Epithelial cell of prostate (primary cell): Measurements from ENCODE around the gene SPCS2.
"Not testable (repeated sequence)": the region's sequence is repeated elsewhere in the genome, so short reads cannot be mapped to it uniquely, and the experiment has no call there.

Source experiments
- DNase-seq: peaks from one replicate; pipeline ENCODE4 v3.0.0-alpha.2; 2011; ENCODE audit warnings: low read depth, low spot score
- H3K27ac ChIP-seq: fragments of 450-650 bp; 2 replicates; pipeline ENCODE4 v1.5.1; 2017; ENCODE audit warnings: mild to moderate bottlenecking

SPCS2 gene

DNA sequence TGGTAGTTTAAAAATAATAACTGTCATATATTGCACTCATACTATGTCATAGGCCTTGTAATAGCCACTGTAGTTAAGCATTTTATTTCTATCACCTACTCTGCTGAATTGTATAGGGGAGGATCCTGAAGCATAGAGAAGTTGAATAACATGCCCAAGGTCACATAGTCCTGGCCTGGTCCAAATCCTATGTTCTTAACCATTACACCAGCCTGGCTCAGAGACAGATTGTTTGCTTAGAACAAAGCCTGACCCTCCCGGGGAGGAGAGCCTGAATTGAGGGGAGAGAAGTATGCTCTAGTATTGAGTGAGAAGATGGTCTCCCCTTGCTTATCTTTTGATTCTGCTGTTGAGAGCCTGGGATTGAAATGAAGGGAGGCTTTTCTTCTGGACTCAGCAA lies 41.9 kb downstream of the SPCS2 start:
- no peak for DNase-seq
- no peak overlapping the region for H3K27ac ChIP-seq

DNA sequence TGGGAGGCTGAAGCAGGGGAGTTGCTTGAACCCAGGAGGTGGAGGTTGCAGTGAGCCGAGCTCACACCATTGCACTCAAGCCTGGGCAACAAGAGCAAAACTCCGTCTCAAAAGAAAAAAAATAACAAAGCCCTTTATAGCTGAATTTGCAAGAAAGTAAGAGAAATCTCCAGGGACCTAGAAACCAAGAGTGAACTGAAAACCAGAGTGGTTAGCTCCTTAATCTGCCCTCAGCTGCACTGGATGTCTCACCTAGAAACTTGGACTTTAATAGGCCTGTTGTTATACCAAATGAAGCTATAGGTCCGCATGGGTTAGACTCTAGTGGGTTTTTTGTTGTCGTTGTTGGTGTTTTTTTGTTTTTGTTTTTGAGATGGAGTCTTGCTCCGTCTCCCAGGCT lies 43.8 kb downstream of the SPCS2 start:
- H3K27ac ChIP-seq: no peak overlapping the region
- DNase-seq: no peak

DNA sequence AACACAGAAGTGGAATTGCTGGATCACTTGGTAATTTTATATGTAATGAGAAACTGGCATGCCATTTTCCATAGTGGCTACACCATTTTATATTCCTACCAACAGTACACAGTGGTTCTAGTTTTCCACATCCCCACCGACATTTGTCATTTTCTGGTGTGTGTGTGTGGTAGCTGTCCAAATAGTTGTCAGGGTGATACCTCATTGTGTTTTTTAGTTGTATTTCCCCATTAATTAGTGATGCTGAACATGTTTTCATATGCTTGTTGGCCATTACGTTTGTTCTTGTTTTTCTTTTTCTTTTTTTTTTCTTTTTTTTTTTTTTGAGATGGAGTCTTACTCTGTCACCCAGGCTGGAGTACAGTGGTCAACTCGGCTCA lies 51.9 kb downstream of the SPCS2 start:
- H3K27ac ChIP-seq: no peak overlapping the region
- no peak for DNase-seq

DNA sequence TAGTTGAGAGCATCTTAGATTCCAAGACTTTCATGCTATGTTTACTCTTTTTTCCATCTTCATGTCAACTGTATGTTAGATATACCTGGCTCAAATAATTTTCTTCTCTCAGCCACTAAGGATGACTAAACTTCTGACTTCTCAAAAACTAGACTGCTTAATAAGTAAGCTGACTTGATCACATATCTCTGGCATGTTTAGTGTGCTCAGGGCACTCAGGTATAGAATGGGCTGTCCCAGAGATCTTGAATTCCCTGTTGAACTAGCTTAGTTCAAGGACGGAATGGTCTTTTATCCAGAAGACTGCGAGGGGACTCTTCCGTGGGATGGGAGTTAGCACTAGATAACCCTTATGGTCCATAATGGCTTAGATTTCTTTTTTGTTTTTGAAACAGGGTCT lies 52.6 kb downstream of the SPCS2 start:
- no peak overlapping the region for H3K27ac ChIP-seq
- no peak for DNase-seq

DNA sequence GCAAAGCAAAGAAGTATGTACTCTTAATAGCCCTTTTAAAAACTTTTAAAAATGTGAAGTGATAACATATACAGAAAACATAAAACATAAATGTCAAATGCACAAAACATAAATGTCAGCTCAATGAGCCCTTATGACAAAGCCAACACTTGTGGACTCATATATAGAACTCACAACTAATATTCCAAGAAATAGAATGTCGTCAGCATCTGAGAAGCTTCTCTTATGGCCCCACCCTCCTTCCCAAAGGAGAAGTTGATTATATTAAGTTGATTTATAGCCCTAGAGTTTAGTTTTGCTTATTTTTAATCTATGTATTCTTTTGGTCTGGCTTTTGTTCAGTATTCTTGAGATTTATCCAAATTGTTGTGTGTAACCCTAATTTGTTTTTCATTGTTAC lies 53.5 kb downstream of the SPCS2 start:
- no peak for DNase-seq
- H3K27ac ChIP-seq: no peak overlapping the region

DNA sequence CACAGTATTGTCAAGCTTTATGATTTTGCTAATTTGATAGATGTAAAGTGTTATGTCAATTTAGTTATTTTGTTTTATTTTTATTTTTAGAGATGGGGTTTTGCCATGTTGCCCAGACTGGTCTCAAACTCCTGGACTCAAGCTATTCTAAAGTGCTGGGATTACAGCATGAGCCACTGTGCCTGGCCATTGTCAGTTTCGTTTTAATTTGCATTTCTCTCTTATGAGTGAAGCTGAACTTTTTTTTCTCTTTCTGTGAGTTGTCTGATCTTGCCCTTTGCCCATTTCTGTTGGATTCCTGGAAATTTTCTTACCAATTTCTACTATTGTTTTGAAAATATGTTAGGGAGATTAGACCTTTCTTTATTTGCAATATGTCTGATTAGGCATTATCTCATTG lies 55.1 kb downstream of the SPCS2 start:
- H3K27ac ChIP-seq: no peak overlapping the region

DNA sequence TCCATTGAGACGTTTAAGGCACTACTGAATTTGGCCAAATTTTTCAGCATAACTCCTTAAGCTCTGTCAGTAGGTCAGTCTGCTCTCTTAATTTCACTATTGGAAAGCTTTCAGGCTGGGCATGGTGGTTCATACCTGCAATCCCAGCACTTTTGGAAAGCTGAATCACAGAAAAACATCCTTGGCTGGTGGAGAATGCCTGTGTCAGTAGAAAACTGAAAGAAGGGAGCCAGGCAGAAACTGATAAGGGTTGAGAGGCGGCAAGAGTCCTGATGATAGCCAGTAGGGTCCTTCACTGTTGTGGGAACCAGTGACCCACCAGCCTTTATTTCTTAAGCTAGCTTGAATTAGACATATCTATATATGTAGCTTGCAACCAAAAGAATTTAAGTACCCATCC lies 62.3 kb downstream of the SPCS2 start:
- H3K27ac ChIP-seq: no peak overlapping the region
- DNase-seq: no peak

More for the DNA sequence above, 55.1 kb downstream of the SPCS2 start:
- no peak for DNase-seq

DNA sequence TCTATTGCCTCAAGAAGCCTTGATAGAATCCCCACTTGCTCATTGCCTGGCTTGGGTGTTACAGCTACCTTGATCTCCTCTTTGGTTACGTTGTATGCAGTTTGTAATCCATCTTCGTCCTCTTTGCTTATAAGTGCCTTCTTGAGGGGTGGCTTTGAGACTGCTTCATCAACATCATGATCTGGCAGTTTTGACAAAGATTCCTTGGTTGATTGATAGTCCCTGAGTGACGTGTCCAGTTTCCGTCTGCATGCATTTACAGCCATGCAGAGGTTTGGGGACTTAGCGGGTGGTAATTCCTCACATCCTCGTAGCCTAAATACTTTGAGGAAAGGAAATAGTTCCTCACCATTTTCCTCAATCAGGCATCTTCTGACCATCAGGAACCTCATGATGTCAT lies 62.8 kb downstream of the SPCS2 start:
- H3K27ac ChIP-seq: no peak overlapping the region

DNA sequence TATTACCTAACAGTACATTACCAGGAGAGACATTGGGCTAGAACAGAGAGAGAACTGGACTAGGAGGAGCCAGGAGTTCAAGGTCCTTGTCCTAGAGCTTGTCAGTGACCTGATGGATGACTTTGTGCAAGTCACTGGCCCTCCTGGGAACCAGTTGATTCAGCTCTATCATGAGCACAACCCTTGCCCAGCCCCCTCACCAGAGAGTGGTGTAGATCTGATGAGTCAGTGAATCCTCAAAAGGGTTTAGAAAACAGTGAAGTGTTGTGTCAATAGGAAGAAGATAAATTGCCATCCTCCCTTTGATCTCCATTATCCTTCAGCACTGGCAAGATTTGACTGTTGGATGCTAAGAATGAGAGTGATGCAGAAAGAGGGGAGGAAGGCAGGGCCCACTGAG lies 64.0 kb downstream of the SPCS2 start:
- no peak for DNase-seq
- H3K27ac ChIP-seq: no peak overlapping the region

More for the DNA sequence above, 62.8 kb downstream of the SPCS2 start:
- no peak for DNase-seq

DNA sequence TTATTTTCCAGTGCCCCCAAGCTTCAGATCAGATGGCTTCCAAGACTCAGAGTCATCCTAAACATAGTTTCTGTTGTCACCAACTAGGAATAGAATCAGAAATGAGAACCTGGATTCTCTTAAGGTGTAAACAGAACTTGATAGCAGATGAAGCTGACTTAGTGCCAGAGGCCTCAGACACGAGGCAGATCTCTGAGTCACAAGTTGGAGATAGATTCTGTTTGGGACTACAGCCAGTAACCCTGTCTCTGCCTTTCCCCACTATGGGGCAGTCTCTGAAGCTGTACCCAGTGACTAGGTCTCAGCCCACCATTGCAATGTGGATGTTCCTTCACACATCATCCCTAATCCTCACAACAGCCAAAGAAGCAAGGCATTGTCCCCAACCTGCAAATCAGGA lies 65.1 kb downstream of the SPCS2 start:
- DNase-seq: no peak
- no peak overlapping the region for H3K27ac ChIP-seq

DNA sequence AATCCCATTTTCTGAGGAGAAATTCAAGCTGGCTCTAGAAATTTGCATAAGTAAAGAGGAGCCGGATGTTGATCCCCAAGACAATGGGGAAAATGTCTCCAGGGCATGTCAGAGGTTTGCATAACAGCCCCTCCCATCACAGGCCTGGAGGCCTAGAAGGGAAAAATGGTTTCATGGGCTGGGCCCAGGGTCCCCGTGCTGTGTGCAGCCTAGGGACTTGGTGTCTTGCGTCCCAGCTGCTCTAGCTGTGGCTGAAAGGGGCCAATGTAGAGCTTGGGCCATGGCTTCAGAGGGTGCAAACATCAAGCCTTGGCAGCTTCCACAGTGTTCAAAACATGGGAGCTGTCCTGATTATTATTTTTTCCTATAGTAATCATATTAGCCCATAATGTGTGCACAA lies 70.1 kb downstream of the SPCS2 start:
- DNase-seq, H3K27ac ChIP-seq: not testable (repeated sequence)

DNA sequence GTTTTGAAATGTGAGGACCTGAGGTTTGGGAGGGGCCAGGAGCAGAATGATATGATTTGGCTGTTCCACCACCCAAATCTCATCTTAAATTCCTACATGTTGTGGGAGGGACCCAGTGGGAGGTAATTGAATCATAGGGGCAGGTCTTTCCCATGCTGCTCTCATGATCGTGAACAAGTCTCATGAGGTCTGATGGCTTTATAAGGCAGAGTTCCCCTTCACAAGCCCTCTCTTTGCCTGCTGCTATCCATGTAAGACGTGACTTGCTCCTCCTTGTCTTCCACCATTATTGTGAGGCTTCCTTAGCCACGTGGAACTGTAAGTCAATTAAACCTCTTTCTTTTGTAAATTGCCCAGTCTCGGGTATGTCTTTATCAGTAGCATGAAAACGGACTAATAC lies 71.3 kb downstream of the SPCS2 start:
- H3K27ac ChIP-seq, DNase-seq: not testable (repeated sequence)

DNA sequence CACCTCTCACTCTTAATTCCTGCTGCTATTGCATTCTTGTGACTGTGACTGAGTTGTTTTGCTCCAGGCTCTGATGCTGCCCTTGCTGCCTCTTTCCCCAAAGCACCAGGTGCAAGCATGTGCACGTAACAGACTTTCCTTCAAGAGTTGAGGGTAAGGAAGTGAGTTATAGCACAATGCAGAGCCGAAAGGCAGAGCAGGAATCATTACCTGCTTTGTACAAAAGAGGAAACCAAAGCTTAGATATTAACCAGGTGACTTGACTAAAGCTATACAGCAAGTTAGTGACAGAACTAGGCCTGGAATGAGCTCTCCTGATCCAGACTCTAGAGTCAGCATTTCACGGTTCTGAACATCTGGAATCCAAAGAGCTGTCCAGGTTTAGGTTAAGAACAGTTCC lies 73.2 kb downstream of the SPCS2 start:
- no peak overlapping the region for H3K27ac ChIP-seq
- DNase-seq: no peak

DNA sequence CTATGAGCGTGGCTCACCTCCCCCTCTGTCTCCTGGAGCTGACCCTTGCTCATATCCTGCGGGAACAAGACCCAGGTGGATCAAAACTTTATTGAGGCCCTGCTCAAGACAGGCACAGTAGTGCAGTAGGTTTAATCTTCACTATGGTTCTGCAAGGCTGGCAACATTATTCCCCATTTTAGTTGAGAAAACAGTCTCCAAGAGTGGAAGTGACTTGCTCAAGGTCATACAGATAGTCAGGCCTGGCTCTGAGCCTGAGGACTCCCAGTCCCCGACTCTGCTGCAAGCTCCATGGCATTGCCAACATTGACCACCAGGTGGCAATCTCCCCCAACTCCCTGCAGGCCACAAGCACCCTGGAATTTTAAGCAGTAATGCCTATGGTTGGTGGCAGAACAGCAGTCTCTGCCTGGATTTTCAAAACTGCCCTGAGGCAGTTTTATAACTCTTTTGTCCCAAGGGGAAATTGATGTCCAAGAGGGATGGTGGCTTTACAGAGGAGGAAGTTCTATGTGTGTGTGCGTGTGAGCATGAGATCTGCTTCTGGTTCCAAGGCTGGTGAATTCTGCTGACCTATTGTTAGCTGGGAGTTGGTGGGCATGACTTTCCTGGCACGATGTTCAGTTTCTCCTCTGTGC lies 73.8 kb downstream of the SPCS2 start:
- no peak overlapping the region for H3K27ac ChIP-seq
- no peak for DNase-seq

DNA sequence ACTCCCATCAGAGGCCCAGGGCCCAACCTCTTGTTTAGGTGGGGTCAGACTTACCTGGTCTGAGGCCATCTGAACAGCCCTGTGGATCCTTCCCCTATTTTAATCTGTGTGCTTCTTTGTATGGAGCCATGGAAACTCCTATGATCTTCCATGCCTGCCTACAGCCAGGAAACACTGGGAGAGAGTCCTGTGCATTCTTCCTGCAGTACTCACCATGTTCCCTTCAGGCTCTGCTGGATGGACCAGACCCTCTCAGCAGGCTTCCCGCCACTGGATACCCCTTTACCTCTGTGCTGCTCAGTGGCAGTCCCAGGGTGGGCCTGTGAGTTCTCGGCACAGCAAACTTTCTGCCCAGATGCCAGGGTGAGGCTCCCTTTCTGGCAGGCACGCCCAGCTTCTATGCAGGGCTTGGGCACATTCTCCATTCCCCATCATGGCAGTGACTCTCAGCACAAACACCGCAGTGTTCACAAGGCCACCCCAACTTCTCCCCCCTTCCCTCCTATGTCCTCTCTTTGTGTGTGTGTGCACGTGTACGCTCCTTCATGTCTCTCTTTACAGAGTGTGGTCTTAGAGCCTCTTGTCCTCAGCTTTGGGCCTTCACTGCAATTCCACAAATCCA lies 74.5 kb downstream of the SPCS2 start:
- H3K27ac ChIP-seq: no peak overlapping the region
- DNase-seq: no peak

DNA sequence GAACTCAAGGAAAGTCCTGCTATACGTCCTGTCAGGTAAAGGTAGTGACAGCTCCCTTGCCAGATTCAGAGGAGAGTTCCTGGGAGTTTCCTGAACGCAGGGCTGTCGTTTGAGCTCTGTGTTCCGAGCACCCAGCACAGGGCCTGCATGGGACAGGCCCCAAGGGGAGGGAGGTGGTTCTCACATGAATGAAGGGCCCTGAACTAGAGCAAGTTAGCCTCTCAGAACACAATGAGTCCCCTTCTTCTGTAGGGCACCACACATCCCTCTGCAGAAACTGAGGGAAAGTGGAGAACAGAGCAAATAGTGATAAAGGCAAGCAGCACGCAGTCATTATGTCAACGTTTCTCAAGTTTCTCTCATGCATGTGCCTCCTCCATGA lies 75.0 kb downstream of the SPCS2 start:
- no peak overlapping the region for H3K27ac ChIP-seq
- no peak for DNase-seq

DNA sequence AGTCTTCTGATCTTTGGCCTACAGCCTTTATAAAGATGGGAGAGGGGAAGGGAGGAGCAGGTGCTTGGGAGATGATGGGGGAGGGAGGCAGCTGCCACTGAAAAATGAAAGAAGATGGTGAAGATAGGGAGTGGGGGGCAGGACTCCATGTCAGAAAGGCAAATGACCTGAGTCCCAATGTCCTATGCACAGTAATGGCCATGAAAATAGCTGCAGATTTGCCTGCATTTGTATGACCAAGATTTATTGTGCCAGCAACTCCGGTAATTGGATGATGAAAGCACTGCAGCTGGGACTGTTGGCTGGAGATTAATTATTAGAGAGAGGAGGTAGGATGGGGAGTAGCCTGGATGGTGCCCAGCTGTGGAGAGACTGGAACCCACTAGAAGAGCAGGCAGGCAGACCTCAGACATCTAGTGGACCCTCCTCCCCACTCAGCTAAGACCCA lies 75.7 kb downstream of the SPCS2 start:
- no peak overlapping the region for H3K27ac ChIP-seq
- no peak for DNase-seq

DNA sequence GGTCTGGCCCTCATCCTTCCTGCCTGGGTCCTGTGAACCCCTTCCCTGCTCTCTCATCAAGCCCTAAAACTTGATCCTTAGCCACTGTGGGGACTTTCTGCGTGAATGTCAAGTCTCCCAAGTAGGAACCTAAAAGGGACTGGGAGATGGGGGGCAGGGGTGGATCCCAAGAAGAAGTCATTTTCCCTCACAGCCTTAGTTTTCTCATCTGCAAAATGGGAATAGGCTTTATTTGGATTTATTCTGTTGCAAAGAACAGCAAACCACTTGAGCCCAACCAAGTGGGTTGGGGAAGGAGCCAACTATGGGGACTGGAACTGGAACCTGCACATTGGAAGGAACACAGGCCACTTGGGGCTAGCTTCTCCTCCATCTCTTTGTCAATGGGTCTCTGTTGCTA lies 76.5 kb downstream of the SPCS2 start:
- no peak overlapping the region for H3K27ac ChIP-seq
- no peak for DNase-seq

DNA sequence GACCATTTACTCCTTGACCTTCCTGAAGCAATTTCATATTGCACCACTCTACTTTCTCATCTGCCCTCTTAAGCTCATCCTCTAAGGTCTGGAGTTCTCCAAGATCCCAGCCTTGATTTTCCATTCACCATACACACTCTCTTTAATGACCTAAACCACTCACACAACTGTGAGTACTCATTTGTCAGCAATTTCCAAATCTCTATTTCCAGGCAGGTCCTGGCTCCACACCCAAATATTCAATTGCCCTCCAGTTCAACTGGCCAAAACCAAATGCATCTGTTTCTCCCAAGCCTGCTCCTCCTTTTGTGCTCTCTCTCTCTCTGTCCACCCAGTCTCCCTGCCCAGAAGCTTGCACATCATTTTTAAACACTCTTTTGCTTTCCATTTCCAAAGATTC lies 79.3 kb downstream of the SPCS2 start:
- no peak for DNase-seq
- no peak overlapping the region for H3K27ac ChIP-seq
